Mesenchymal stem cell (in vitro differentiated cells and primary cell): ENCODE results near the gene ALDH1A3.

Experiments used
- DNase-seq: peaks from one replicate; pipeline ENCODE4 v3.0.0-alpha.2; 2013
- H2AFZ ChIP-seq: one replicate; pipeline ENCODE4 v1.6.1; 2013; ENCODE audit warnings: low read depth, mild to moderate bottlenecking, control low read depth, inconsistent platforms, low read length, moderate library complexity
- H2AK5ac ChIP-seq: 2 replicates; pipeline ENCODE4 v1.6.1; 2013; ENCODE audit warnings: low read length, moderate library complexity, mild to moderate bottlenecking, inconsistent platforms; ENCODE audit not compliant: severe bottlenecking
- H2BK120ac ChIP-seq: one replicate; pipeline ENCODE4 v1.6.1; 2013; ENCODE audit warnings: low read depth, mild to moderate bottlenecking, inconsistent platforms, low read length, moderate library complexity
- H2BK12ac ChIP-seq, 2 experiments: one replicate each; pipeline ENCODE4 v1.6.1; 2013; ENCODE audit warnings: inconsistent platforms in 2 of 2, low read length in 2 of 2, mild to moderate bottlenecking in 2 of 2, moderate library complexity in 2 of 2, control low read depth in 1 of 2
- H2BK15ac ChIP-seq: one replicate; pipeline ENCODE4 v1.6.1; 2013; ENCODE audit warnings: mild to moderate bottlenecking, low read depth, inconsistent platforms; ENCODE audit not compliant: poor library complexity, severe bottlenecking
- H2BK5ac ChIP-seq: 2 replicates; pipeline ENCODE4 v1.6.1; 2013; ENCODE audit warnings: low read depth, mild to moderate bottlenecking, low read length, control low read depth, inconsistent platforms; ENCODE audit not compliant: poor library complexity, severe bottlenecking
- H3K14ac ChIP-seq, 2 experiments: one replicate each; pipeline ENCODE4 v1.6.1; 2013; ENCODE audit warnings: inconsistent platforms in 2 of 2, low read length in 2 of 2, control low read depth in 1 of 2, mild to moderate bottlenecking in 1 of 2, moderate library complexity in 1 of 2
- H3K18ac ChIP-seq, 2 experiments: one replicate each; pipeline ENCODE4 v1.6.1; 2013; ENCODE audit warnings: inconsistent platforms in 2 of 2, low read length in 2 of 2, control low read depth in 1 of 2, low read depth in 1 of 2, mild to moderate bottlenecking in 1 of 2
- H3K23ac ChIP-seq, 2 experiments: one replicate each; pipeline ENCODE4 v1.6.1; 2013; ENCODE audit warnings: inconsistent platforms in 2 of 2, low read length in 2 of 2, mild to moderate bottlenecking in 2 of 2, moderate library complexity in 2 of 2, control low read depth in 1 of 2
- H3K27ac ChIP-seq: 2 replicates; pipeline ENCODE4 v1.5.1; 2013; ENCODE audit warnings: mild to moderate bottlenecking, moderate library complexity, low read length, control low read depth, inconsistent platforms; ENCODE audit not compliant: poor library complexity, severe bottlenecking
- H3K27me3 ChIP-seq, 2 experiments: 2 replicates each; pipeline versions ENCODE4 v1.6.1 to v1.7.0; 2013; ENCODE audit warnings: low read length in 2 of 2, mild to moderate bottlenecking in 2 of 2, moderate library complexity in 2 of 2, control low read depth in 1 of 2, inconsistent platforms in 1 of 2; ENCODE audit not compliant: control insufficient read depth in 1 of 2, insufficient read depth in 1 of 2
- H3K36me3 ChIP-seq, 2 experiments: 2 replicates each; pipeline versions ENCODE4 v1.6.1 to v1.7.0; 2013; ENCODE audit warnings: low read length in 2 of 2, control low read depth in 1 of 2, inconsistent platforms in 1 of 2, low read depth in 1 of 2, mild to moderate bottlenecking in 1 of 2; ENCODE audit not compliant: insufficient read depth in 2 of 2, control insufficient read depth in 1 of 2
- H3K4ac ChIP-seq, 2 experiments: one replicate each; pipeline ENCODE4 v1.6.1; 2013; ENCODE audit warnings: inconsistent platforms in 2 of 2, low read length in 2 of 2, mild to moderate bottlenecking in 2 of 2, moderate library complexity in 2 of 2, control low read depth in 1 of 2, low read depth in 1 of 2
- H3K4me1 ChIP-seq: 2 replicates; pipeline ENCODE4 v1.6.1; 2013; ENCODE audit warnings: low read depth, low read length, control low read depth; ENCODE audit not compliant: control insufficient read depth, insufficient read depth
- H3K4me2 ChIP-seq: 2 replicates; pipeline ENCODE4 v1.6.1; 2013; ENCODE audit warnings: low read length, mild to moderate bottlenecking, inconsistent platforms; ENCODE audit not compliant: poor library complexity, severe bottlenecking
- H3K4me3 ChIP-seq, 2 experiments: 2 replicates each; pipeline versions ENCODE4 v1.5.1 to v1.7.0; 2013; ENCODE audit warnings: low read length in 2 of 2, mild to moderate bottlenecking in 2 of 2, control low read depth in 1 of 2, low read depth in 1 of 2; ENCODE audit not compliant: insufficient read depth in 1 of 2
- H3K79me1 ChIP-seq: replicated peaks from 2 replicates; pipeline ENCODE4 v1.6.1; 2013; ENCODE audit warnings: mild to moderate bottlenecking, control low read depth, low read length, inconsistent platforms; ENCODE audit not compliant: poor library complexity, severe bottlenecking
- H3K9ac ChIP-seq: 2 replicates; pipeline ENCODE4 v1.7.0; 2013; ENCODE audit warnings: mild to moderate bottlenecking, low read length, moderate library complexity
- H3K9me3 ChIP-seq: 2 replicates; pipeline ENCODE4 v1.7.0; 2013; ENCODE audit warnings: mild to moderate bottlenecking, low read length; ENCODE audit not compliant: control insufficient read depth
- H4K8ac ChIP-seq: one replicate; pipeline ENCODE4 v1.6.1; 2013; ENCODE audit warnings: inconsistent platforms, mild to moderate bottlenecking, low read length, moderate library complexity
- H4K91ac ChIP-seq: one replicate; pipeline ENCODE4 v1.6.1; 2013; ENCODE audit warnings: mild to moderate bottlenecking, low read length, inconsistent platforms
- WGBS: methylation state at CpG from one replicate; pipeline ENCODE4 v1.1.7; 2013; ENCODE audit warnings: mixed read lengths; 5-methylcytosine and 5-hydroxymethylcytosine counted together

ALDH1A3 gene

GRCh38 chr15:100929641-100930042 is 50.0 kb downstream of the ALDH1A3 start:
- WGBS = 30% methylated on average over 6 of the region's 6 CpGs
- H3K9ac ChIP-seq = no peak overlapping the region
- H3K14ac ChIP-seq = no peak overlapping the region
- H3K23ac ChIP-seq = no peak overlapping the region
- H2BK5ac ChIP-seq = no peak overlapping the region
- H3K27ac ChIP-seq = no peak overlapping the region
- DNase-seq = no peak
- no peak overlapping the region for H4K91ac ChIP-seq
- H3K36me3 ChIP-seq = peaks cover 3 to 63% of the 10 kb centered on the region in 2 experiments
- H2AK5ac ChIP-seq = no peak overlapping the region
- no peak overlapping the region for H2AFZ ChIP-seq
- H3K18ac ChIP-seq = no peak overlapping the region
- no peak overlapping the region for H2BK15ac ChIP-seq
- H3K4me3 ChIP-seq = no peak overlapping the region
- peaks cover 7% of the 10 kb centered on the region for H3K4me1 ChIP-seq
- no peaks in the 10 kb centered on the region for H3K27me3 ChIP-seq
- no peaks in the 10 kb centered on the region for H3K79me1 ChIP-seq
- no peak overlapping the region for H2BK120ac ChIP-seq
- H4K8ac ChIP-seq = no peak overlapping the region
- H3K4ac ChIP-seq = no peak overlapping the region
- H3K4me2 ChIP-seq = no peak overlapping the region
- no peak overlapping the region for H2BK12ac ChIP-seq
- H3K9me3 ChIP-seq = no peaks in the 10 kb centered on the region

GRCh38 chr15:100930306-100930848 is 50.7 kb downstream of the ALDH1A3 start:
- no peak overlapping the region for H3K23ac ChIP-seq
- DNase-seq = no peak
- no peak overlapping the region for H3K4ac ChIP-seq
- H3K14ac ChIP-seq = no peak overlapping the region
- H2BK5ac ChIP-seq = no peak overlapping the region
- no peak overlapping the region for H3K4me3 ChIP-seq
- no peak overlapping the region for H2BK12ac ChIP-seq
- no peak overlapping the region for H3K9ac ChIP-seq
- no peak overlapping the region for H3K18ac ChIP-seq
- no peak overlapping the region for H3K27ac ChIP-seq
- no peak overlapping the region for H4K91ac ChIP-seq
- no peaks in the 10 kb centered on the region for H3K9me3 ChIP-seq
- no peak overlapping the region for H2BK15ac ChIP-seq
- no peaks in the 10 kb centered on the region for H3K27me3 ChIP-seq
- no peak overlapping the region for H4K8ac ChIP-seq
- no peak overlapping the region for H2AFZ ChIP-seq
- H2BK120ac ChIP-seq = no peak overlapping the region
- H3K4me2 ChIP-seq = no peak overlapping the region
- peaks cover 3 to 57% of the 10 kb centered on the region in 2 experiments for H3K36me3 ChIP-seq
- H3K79me1 ChIP-seq = no peaks in the 10 kb centered on the region
- peaks cover 7% of the 10 kb centered on the region for H3K4me1 ChIP-seq
- H2AK5ac ChIP-seq = no peak overlapping the region
- 96% methylated on average over 4 of the region's 4 CpGs for WGBS

GRCh38 chr15:100931143-100931890 is 51.7 kb downstream of the ALDH1A3 start:
- Histone ChIP-seq H3K23ac (no peak overlapping the region), H2AFZ (no peak overlapping the region), H3K9me3 (no peaks in the 10 kb centered on the region), H3K4me3 (no peak overlapping the region), H3K4me1 (peaks cover 5% of the 10 kb centered on the region), H3K9ac (no peak overlapping the region), H3K79me1 (no peaks in the 10 kb centered on the region), H4K91ac (no peak overlapping the region), H3K18ac (no peak overlapping the region), H3K36me3 (peaks cover under 1 to 52% of the 10 kb centered on the region in 2 experiments), H2BK5ac (no peak overlapping the region), H3K27me3 (no peaks in the 10 kb centered on the region), H2BK12ac (no peak overlapping the region), H4K8ac (no peak overlapping the region), H3K27ac (no peak overlapping the region), H2BK15ac (no peak overlapping the region), H2BK120ac (no peak overlapping the region), H3K14ac (no peak overlapping the region), H3K4me2 (no peak overlapping the region), H2AK5ac (no peak overlapping the region), H3K4ac (no peak overlapping the region)
- 96% methylated on average over 13 of the region's 15 CpGs for WGBS
- no peak for DNase-seq

- H3K27me3 ChIP-seq = no peaks in the 10 kb centered on the region
- no peak overlapping the region for H2AK5ac ChIP-seq
- H2AFZ ChIP-seq = no peak overlapping the region
- peaks cover 5% of the 10 kb centered on the region for H3K4me1 ChIP-seq
- H4K8ac ChIP-seq = no peak overlapping the region
- no peaks in the 10 kb centered on the region for H3K9me3 ChIP-seq
- H3K36me3 ChIP-seq = peaks cover 0 to 43% of the 10 kb centered on the region in 2 experiments
- H2BK12ac ChIP-seq = no peak overlapping the region
- H3K4me2 ChIP-seq = no peak overlapping the region
- no peak overlapping the region for H3K4me3 ChIP-seq
- no peak overlapping the region for H2BK15ac ChIP-seq
- H2BK120ac ChIP-seq = no peak overlapping the region
- no peak overlapping the region for H3K9ac ChIP-seq
- no peak overlapping the region for H3K18ac ChIP-seq
- 55% methylated on average over 7 of the region's 7 CpGs for WGBS
- no peak overlapping the region for H2BK5ac ChIP-seq
- H3K14ac ChIP-seq = no peak overlapping the region
- no peak overlapping the region for H3K23ac ChIP-seq
- H3K79me1 ChIP-seq = no peaks in the 10 kb centered on the region
- no peak overlapping the region for H3K27ac ChIP-seq
- H3K4ac ChIP-seq = no peak overlapping the region
- DNase-seq = no peak
- H4K91ac ChIP-seq = no peak overlapping the region
Measured at GRCh38 chr15:100932676-100933348, 53.2 kb downstream of the ALDH1A3 start.
